Kidney (tissue), 14 donors: ENCODE results near the gene MZB1. TPM values are rescaled to one million over a fixed set of nuclear protein-coding genes. Genes with fewer than 3 reads are reported as not detected.

ENCODE experiments used
- DNase-seq, 5 donors: peaks; one replicate each; pipeline ENCODE4 v3.0.0-alpha.2; 2013 to 2020
- FAIRE-seq: peaks from 2 replicates; lab custom pipeline; 2012; peaks lifted over from hg19 to GRCh38; lab: Jason Lieb, UNC
- H3K27ac ChIP-seq, 2 donors: one replicate each; pipeline ENCODE4 v1.7.0; 2013; ENCODE audit warnings: low read depth in 2 of 2, low read length in 2 of 2, inconsistent platforms in 1 of 2
- H3K27me3 ChIP-seq: one replicate; pipeline ENCODE4 v1.7.1; 2013; ENCODE audit warnings: low read length, inconsistent platforms; ENCODE audit not compliant: control insufficient read depth, insufficient read depth
- H3K36me3 ChIP-seq, 3 donors: one replicate each; pipeline versions ENCODE4 v1.7.0 to v1.7.1; 2013; ENCODE audit warnings: low read length in 3 of 3, control low read depth in 1 of 3, inconsistent platforms in 1 of 3; ENCODE audit not compliant: insufficient read depth in 3 of 3, control insufficient read depth in 2 of 3
- H3K4me1 ChIP-seq, 3 donors: one replicate each; pipeline versions ENCODE4 v1.7.0 to v1.7.1; 2013; ENCODE audit warnings: low read length in 3 of 3, inconsistent platforms in 1 of 3, low read depth in 1 of 3; ENCODE audit not compliant: control insufficient read depth in 2 of 3, insufficient read depth in 2 of 3
- H3K4me3 ChIP-seq, 3 donors: one replicate each; pipeline versions ENCODE4 v1.7.0 to v1.8.1; 2013; ENCODE audit warnings: low read length in 3 of 3, control low read depth in 1 of 3, inconsistent platforms in 1 of 3
- H3K9ac ChIP-seq, 3 donors: one replicate each; pipeline versions ENCODE4 v1.7.0 to v1.7.1; 2013; ENCODE audit warnings: low read length in 3 of 3, control low read depth in 1 of 3, inconsistent platforms in 1 of 3
- H3K9me3 ChIP-seq, 3 donors: one replicate each; pipeline versions ENCODE4 v1.7.0 to v1.7.1; 2013; ENCODE audit warnings: low read length in 3 of 3, control low read depth in 1 of 3, inconsistent platforms in 1 of 3; ENCODE audit not compliant: control insufficient read depth in 2 of 3, insufficient read depth in 1 of 3
- CTCF ChIP-seq: IDR thresholded peaks from 3 replicates; pipeline ENCODE4 v1.5.1; 2012; ENCODE audit warnings: mild to moderate bottlenecking, moderate library complexity, borderline replicate concordance; ENCODE audit not compliant: insufficient read depth; ENCODE audit errors: extremely low read depth
- intact Hi-C: fragments of 100-400 bp; cut with DNase I; formaldehyde crosslinking; loops from one replicate; pipeline ENCODE4 v1.11.1; 2022
- polyA plus RNA-seq: library from polyadenylated mRNA; stranded (reverse); fragments of 350-450 nt; fragmentation: Illumina TruSeq; extraction: RNeasy Lipid Tissue Mini Kit (QIAGEN cat#74804); gene quantifications from one replicate; pipeline ENCODE4 v1.2.3, GENCODE V29; 2014; ENCODE audit warnings: low read depth, low replicate concordance; ENCODE audit not compliant: insufficient read depth
- total RNA-seq: library from RNA; stranded (reverse); fragmentation: NEBNext Ultra II Directional; extraction: Animal tissue kit (Norgen Biotek cat#: 25700); gene quantifications from one replicate; pipeline ENCODE4 v1.2.1, GENCODE V29; 2021
- donor health status: control.
- donor health status: control.
- donor health status: control.
- donor health status: control.
- donor health status: control.
- donor health status: DM: yes; HTN: yes; CAD: no.
- donor health status: Normal renal cell carcinoma (clear cell type).

Gene MZB1
- total and polyA plus RNA-seq, 2 donors from 2014 or later: 1.2 to 49.6 TPM

- peak overlapping the region in 2 of 3 donors; percentile 50 to 56 for H3K4me3 ChIP-seq
- TF ChIP-seq CTCF: peak; percentile 7
- FAIRE-seq (no peak), DNase-seq (peak in 1 of 5 donors; percentile 13)
- no peaks in the 10 kb centered on the region for H3K36me3 ChIP-seq
- intact Hi-C loops: no loop called here
- no peaks in the 10 kb centered on the region for H3K9me3 ChIP-seq
- H3K27ac ChIP-seq: peak overlapping the region; percentile 43 to 68
- H3K27me3 ChIP-seq: no peaks in the 10 kb centered on the region
- H3K4me1 ChIP-seq: peaks cover 0 to 21% (median 19%) of the 10 kb centered on the region in 3 donors
- H3K9ac ChIP-seq: peak overlapping the region in 2 of 3 donors; percentile 17 to 61
Observed at GRCh38 chr5:139385061-139386049, 4.4 kb downstream of the MZB1 start.

GRCh38 chr5:139384591-139385051 is 5.1 kb downstream of the MZB1 start:
- Histone ChIP-seq H3K27me3 (no peaks in the 10 kb centered on the region), H3K27ac (peak overlapping the region; percentile 32 to 68), H3K9me3 (no peaks in the 10 kb centered on the region), H3K4me1 (peaks cover 0 to 21% (median 19%) of the 10 kb centered on the region in 3 donors), H3K36me3 (peaks cover 0 to 4% (median 0%) of the 10 kb centered on the region in 3 donors), H3K9ac (peak overlapping the region in 2 of 3 donors; percentile 17 to 61), H3K4me3 (peak overlapping the region in 1 of 3 donors; percentile 50)
- DNase-seq (peak in 1 of 5 donors; percentile 34), FAIRE-seq (no peak)
- intact Hi-C loops: no loop called here
- no peak for TF ChIP-seq CTCF

GRCh38 chr5:139383993-139384590 is 5.6 kb downstream of the MZB1 start:
- Histone ChIP-seq H3K27me3 (no peaks in the 10 kb centered on the region), H3K4me3 (no peak overlapping the region), H3K4me1 (peaks cover 0 to 21% (median 19%) of the 10 kb centered on the region in 3 donors), H3K36me3 (peaks cover 0 to 7% (median 0%) of the 10 kb centered on the region in 3 donors), H3K27ac (no peak overlapping the region), H3K9ac (no peak overlapping the region), H3K9me3 (no peaks in the 10 kb centered on the region)
- no peak for FAIRE-seq
- intact Hi-C loops: no loop called here
- TF ChIP-seq CTCF: no peak
- no peak for DNase-seq
